ENCODE data around the gene MINAR1.

- TF ChIP-seq CTCF (IDR thresholded peaks at IDR 0.05; ENCODE audit: low read length), result no peak
- TF ChIP-seq EZH2 (IDR thresholded peaks at IDR 0.05; ENCODE audit: borderline replicate concordance, low read length), result no peak
These were observed 43.2 kb downstream of the MINAR1 start for GRCh38 chr15:79475306-79475705.

Data from OCI-LY1 (cell line).